Measurements from ENCODE around the gene APMAP.
"Not testable (repeated sequence)": the region's sequence is repeated elsewhere in the genome, so short reads cannot be mapped to it uniquely, and the experiment has no call there.

APMAP gene

GRCh38 chr20:24929867-24930723, 62.5 kb downstream of the APMAP start:
- not testable (repeated sequence) for DNase-seq

GRCh38 chr20:24929259-24929658, 63.3 kb downstream of the APMAP start:
- not testable (repeated sequence) for DNase-seq

- DNase-seq: not testable (repeated sequence)
These were observed 71.8 kb downstream of the APMAP start for GRCh38 chr20:24920706-24921105.

- not testable (repeated sequence) for DNase-seq
These were observed 72.9 kb downstream of the APMAP start for GRCh38 chr20:24919665-24920064.

GRCh38 chr20:24918579-24919566, 73.7 kb downstream of the APMAP start:
- no peak for DNase-seq

GRCh38 chr20:24917797-24918578, 74.6 kb downstream of the APMAP start:
- DNase-seq: peak; percentile 72 to 79

- no peak for DNase-seq
These were observed 75.5 kb downstream of the APMAP start for GRCh38 chr20:24917056-24917455.

- DNase-seq: no peak
These were observed 76.1 kb downstream of the APMAP start for GRCh38 chr20:24916412-24916811.

- DNase-seq: no peak
These were observed 76.7 kb downstream of the APMAP start for GRCh38 chr20:24915892-24916291.

- no peak for DNase-seq
These were observed 77.1 kb downstream of the APMAP start for GRCh38 chr20:24915440-24915839.

GRCh38 chr20:24914388-24915241, 77.9 kb downstream of the APMAP start:
- DNase-seq: no peak

GRCh38 chr20:24913076-24913628, 79.4 kb downstream of the APMAP start:
- DNase-seq: no peak
